NT2/D1 (cell line): Measurements from ENCODE around the gene CDH3.

ENCODE experiments used
- SUZ12 ChIP-seq: IDR thresholded peaks from 2 replicates; pipeline ENCODE4 v1.6.1; 2011; ENCODE audit not compliant: insufficient read length, insufficient read depth; ENCODE audit errors: extremely low read depth
- YY1 ChIP-seq: IDR thresholded peaks from 2 replicates; pipeline ENCODE4 v1.6.1; 2011; ENCODE audit not compliant: insufficient read length, insufficient read depth
- ZNF274 ChIP-seq: IDR thresholded peaks from 2 replicates; pipeline ENCODE4 v1.6.1; 2011; ENCODE audit warnings: mild to moderate bottlenecking, low read depth, low read length

DNA sequence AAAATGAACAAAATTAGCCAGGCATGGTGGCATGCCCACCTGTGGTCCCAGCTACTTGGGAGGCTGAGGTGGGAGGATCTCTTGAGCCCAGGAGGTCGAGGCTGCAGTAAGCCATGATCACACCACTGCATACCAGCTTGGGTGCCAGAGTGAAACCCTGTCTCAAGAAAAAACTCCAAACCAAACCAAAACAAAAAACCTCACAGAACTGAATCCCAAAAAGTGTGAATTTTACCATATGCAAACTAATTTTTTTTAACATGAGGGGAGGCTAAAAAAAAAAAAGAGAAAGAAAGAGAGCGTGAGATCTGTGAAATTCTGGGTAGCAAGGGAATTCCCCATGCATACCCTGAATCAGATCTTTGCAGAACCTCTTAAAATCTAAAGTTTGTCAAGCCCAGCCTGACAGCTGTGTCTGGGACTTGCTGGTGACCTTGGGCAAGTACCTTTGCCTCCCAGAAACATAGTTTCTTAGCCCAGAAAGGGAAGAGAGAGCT is 74.9 kb downstream of the CDH3 start:
- TF ChIP-seq ZNF274 (no peak), YY1 (no peak), SUZ12 (no peak)
